ENCODE data around the gene PLEKHM1.

PLEKHM1 gene

DNA sequence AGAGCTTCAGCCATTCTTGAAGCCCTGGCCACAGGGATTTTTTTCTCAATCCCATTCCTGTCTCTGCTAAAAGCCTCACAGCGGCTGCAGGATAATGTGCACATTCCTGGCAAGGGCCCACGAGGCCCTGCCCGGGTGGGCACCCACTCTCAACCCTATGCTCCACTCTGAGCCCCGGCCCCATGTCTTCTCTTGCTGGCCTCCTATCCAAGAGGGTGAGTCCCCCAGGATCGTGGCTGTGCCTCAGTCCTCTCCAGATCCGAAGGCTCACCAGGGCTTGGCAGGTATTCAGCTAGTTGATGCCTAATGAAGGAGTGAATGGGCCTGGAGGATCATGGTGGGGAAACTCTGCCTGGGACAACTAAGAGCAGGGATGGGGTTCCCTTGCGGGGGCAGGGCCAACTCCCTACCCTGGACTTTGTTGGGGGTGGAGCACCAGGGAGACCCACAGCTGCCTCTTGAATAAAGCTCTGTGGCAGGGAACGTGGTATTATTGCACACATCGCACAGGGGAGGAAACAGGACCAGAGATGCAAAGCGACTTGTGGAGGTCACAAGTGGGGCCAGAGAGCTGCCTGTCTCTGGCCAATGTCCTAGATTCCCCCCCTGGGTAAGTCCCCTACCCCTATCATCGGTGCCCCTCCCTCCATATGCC lies 63.2 kb downstream of the PLEKHM1 start:
- no peak for DNase-seq (ENCODE audit: low spot score)

DNA sequence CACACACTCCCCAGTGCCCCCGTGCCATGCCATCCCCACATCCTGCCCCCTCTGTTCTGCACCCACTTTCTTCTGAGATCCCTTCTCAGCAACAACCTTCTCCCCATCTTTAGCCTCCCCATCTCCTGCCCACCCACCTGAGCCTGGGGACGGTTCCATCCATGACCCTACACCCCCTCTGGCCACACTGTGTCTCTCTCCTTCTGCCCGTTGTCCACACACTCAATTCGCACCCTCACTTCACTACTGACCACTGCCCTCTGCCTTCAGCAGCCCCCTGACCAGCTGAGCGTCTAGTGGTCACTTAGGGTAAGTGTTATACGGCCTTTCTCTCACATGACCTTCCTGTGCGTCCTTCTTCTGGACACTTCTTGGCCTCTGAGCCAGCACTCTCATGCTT lies 64.0 kb downstream of the PLEKHM1 start:
- DNase-seq (ENCODE audit: low spot score) = no peak

DNA sequence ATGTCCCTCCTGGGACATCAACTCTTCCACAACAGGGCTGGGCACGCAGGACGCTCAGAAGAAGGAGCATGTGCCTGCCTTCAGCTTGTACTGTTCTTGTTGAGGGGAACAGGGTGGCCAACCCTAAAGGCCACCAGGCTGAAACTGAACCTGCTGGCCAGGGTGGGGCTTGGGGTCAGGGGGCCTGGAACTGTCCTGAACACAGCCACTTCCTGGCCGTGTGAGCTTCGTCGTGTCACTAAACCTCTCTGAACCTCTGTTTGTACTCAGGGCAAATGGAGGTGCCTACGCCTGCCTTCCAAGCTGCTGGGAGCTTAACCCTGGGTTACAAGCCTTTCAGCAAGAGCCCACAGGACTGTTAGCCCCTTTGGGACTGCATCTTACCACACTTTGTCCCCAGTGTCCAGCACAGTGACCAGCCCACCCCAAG lies 64.5 kb downstream of the PLEKHM1 start:
- no peak for DNase-seq (ENCODE audit: low spot score)

DNA sequence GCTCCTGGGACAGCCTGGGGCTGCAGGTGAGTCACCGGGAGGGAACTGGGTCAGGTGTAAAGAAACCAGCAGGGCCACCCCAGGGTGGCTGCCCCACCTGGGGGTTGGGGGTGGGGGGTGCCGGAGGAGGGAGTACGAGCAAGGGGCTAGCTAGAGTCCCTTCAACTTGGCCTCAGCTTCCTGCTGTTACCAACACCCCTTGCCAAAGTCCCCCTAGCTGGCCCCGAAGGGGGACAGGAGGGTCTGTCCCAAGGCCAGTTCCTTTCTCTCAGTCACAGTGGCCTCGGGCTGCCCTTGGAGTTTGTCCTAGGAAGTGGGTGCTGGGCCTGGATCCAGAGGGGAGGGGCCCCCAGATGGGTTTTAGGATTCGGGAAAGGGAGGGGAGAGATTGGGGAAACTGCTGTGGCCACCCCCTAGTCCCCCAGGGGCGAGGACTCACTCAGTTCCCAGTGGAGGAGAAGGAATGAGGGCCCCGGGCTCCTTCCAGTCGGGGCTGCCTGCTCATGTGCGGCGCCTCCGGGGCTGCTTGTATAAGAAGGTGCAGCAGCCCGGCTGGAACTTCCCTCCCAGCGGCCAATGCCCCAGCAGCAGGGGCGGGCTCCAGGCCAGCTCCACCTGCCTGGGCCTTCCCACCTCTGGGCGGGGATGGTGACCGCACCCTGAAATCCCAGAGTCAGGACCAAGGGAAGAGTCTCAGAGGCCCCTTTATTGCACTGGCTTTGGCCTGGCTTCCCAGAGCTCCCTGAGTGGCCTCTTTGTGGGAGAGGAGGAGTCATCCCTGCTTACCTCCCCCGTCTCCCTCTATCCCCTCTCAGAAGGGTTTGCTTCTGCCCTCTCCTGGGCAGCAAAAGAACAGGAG lies 65.2 kb downstream of the PLEKHM1 start:
- DNase-seq (ENCODE audit: low spot score) = peak; percentile 80

DNA sequence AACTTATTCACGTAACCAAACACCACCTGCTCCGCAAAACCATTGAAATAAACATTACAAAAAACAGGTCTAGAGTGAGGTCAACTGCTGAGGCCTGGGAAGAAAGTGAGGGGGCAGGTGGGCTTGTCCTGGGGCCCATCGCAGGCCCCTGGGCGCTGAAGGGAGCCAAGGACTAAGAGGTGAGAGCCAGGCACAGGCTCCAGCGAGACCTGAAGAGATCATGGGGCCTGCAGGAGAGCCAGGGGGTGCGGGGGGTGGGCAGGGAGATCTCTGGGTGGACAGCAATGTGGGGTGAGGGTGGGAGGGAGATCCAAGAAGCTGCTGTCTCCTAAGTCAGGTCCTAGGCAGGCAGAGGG lies 65.8 kb downstream of the PLEKHM1 start:
- no peak for DNase-seq (ENCODE audit: low spot score)

DNA sequence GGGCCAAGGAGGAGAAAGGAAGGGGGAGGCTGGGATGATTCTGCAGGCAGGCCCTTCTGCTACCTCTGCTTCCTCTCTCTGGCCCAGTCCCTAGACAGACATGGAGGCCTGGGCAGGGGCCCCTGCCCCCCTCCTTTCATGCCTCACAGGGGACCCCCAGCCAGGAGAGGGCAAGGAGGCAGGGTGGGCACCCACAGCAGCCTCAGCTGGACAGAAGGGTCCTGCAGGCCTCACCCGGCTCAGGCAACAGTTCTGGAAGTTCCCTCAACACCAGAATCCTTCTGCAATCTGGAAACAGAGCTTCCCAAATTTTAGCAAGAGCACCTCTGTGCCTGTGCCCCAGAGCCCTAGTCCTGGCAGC lies 66.6 kb downstream of the PLEKHM1 start:
- no peak for DNase-seq (ENCODE audit: low spot score)

DNA sequence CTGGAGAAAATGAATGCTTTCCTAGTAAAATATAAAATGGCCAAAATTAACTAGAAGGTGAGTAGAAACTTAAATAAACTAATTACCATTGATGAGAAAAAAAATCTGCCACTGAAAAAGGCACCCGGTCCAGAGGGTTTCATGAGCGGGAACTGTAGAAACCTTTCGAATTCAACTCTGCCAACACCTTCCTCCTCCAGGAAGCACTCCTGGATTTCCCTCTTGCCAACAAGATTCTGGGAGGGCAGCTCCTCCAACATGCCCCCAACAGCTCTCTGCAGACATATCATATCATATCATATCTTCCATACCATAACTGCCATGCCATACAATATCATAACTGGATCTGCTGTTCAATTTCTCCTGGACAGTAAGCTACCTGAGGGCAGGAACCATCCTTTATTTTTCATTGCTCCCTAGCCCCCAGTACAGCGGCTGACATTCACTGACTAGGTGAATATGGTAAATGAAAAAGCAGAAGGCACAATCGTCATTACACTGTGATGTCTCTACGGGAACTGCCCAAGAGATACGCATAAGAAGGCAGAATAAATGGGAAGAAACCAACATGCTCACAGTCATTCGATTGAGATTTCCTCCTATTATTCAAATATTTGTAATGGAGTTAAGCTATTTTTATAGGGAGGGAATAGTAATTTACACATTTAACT lies 67.1 kb downstream of the PLEKHM1 start:
- DNase-seq (ENCODE audit: low spot score) = no peak

DNA sequence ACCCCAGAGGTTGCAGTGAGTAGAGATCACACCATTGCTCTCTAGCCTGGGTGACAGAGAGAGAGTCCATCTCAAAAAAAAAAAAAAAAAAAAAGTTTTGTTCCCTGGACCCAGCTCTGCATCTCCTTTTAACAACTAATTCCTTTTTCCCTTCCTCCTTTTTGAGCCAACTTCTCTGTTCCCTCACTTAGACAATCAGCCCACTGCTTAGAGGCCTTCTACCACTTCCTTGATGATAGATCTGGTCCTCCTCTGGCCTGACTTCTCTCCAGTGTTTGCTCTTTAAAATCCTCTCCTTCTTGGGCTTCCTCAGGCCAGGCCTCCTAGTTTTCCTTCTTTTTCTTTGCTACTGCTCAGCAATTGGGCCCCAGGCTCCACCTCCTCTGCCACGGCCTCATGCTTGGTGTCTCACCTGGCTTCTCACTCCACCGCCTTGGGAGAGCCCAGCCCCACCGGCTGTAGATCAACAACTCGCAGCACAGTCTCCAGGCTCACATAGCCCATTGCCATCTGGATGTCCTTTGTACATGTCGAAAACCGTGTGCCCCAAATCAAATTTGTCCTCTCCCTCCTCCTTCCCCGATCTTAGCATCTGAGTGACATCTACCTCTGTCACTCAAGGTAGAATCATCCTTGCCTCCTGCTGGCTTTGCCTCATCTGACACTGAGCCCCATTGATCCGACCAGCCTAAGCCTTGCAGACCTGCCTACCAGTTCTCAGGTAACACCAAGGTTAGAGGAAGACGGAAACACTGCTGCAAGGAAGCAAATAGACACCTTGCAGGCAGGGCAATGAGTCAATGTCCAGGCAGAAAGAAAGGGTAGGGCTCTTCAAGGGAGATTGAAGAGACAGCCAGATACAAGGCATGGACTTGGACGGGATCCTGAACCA lies 75.3 kb downstream of the PLEKHM1 start:
- no peak for DNase-seq (ENCODE audit: low spot score)

DNA sequence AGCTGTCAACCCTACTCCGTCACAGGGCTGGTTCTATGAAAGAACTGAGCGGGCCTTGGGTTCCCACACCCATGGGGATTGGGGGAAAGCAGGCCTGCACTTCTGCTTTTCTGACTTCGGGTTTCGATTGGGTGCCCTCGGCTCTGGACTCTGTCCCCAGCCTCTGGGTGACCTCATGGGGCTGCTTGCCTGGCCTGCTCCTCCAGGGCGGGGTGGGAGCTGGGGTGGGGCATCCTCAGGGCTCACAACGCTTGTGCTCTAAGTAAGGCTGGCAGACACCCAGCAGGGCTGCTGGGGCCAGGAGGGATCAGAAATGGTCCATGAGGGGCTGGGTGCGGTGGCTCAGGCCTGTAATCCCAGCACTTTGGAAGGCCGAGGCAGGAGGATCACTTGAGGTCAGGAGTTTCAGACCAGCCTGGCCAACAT lies 77.0 kb downstream of the PLEKHM1 start:
- DNase-seq (ENCODE audit: low spot score) = no peak

DNA sequence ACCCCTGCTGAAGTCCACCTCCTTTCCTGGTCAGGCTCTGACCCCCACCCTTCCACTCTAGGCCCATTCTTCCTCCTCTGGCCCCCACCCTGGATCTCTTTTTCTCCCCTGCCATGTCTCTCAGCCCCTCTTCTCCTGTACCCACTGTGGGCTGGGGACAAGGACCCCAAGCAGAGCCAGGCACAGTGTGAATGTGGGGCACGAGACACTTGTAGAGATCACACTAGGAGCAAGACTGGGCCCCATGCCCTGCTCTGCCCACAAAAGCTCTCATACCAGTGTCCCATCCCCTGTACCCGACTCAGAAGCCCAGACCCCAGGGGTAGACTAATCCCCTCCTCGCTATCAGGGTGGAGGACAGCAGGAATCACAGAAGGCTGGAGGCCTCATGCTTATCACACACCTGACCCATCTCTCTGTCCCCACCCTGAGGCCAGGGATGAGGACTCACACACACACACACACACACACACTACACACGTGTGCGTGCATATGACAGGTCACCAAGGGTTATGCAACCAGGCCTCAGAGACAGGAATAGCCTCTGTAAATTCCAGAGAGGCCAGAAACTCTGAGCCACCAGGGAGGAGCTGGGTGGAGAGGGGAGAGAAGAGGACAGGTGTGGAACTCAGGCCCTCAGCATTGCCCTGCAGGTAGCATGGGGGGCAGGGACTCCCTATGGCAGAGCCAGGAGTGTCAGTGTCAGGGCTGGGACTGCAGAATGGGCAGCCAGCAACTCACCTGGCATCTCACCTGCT lies 79.0 kb downstream of the PLEKHM1 start:
- DNase-seq (ENCODE audit: low spot score) = no peak

DNA sequence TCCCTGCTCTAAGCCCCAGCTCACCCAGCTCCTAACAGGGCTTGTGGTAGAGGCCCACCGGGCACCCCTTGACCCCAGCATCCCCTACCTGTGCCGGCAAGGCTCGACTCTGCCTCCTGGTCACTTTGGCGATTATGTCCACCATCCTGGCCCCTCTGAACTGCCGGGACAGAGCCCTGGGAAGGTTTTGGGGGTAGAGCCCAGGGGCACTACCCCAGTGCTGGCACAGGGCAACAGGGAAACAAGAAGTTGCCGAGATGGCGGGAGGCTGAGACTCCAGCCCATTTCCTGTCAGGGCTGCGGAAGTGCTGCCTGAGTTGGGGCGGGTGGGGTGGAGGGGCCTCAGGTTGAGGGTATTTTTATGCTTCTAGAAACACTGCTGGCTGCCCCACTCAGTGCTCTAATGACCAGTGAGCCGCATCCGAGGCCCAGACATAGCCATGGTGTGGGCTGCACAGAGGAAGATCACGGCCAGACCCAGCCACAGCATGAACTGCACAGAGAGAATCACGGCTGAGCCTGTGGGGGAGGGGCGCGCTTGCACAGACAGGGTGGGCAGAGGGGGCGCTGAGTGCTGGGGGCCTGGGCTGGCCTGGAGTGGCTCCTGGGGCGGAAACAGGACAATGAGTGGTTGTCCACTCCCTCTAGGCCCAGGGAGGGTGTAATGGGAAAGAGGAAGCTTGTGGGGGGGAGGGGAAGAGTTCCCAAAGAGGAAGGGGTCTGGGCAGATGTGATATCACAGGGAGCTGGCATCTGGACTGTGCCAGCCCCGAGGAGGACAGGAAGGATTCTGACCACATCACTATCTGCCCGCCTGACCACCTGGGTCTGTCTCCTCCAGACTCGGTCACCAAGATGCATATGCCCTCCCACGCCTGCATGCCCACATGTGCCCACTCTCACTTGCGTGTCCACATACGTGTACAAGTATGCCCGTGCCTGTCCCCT lies 80.1 kb downstream of the PLEKHM1 start:
- no peak for DNase-seq (ENCODE audit: low spot score)

DNA sequence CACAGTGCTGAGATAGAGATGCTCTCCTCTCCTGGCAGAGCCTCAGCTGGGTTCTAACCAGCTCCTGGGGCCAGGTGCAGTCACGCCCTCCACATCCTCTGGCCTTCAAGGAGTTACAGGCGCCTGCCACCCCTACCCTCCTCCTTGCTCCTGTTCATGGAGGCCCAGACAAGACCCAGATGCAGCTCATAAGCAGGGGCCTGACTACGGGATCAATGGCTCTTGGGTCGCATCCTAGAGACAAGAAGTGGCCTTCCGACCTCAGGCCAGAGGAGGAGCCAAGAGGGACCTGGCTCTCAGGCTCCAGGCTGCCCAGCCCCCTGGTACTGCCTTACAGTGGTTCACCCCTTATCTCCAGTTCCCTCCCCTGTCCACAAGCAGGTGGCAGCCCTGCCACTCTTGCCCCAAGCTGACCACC lies 80.9 kb downstream of the PLEKHM1 start:
- no peak for DNase-seq (ENCODE audit: low spot score)

DNA sequence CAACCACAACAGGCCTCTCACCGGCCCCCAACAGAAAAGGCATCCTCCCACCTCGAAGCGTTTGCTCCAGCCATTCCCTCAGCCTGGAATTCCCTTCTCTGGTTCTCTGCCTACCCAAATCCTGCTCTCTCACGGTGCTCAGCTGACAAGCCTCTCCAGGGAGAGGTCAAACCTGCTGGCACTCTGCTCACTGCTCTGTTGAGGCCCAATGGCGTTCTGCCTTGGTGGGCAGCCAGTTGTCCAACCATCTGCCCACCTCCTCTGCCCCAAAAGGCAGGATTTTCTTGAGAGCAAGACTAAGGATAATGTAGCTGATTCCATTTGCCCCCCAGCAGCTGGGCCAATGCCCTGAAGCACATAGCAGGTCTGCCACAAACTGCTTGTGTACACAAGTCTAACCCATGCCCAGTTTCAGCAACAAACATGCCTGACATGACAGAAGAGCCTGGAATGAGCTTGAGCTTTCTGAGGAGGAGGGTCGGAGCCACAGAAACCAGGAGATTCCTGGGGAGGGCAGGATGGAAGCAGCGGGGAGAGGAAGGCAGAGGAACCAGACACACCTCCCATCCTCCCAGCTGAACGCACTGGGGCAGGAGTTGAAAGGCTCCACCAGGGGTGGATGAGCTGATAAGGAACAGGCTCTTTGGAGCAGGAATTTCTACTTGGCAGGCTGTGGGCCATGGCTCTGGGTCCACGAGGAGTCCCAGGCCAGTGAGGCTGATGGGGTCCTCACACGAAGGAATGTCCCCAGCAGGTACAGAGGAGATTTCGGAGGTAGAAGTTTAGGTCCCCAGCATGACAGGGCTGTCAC lies 81.7 kb downstream of the PLEKHM1 start:
- DNase-seq (ENCODE audit: low spot score) = no peak

DNA sequence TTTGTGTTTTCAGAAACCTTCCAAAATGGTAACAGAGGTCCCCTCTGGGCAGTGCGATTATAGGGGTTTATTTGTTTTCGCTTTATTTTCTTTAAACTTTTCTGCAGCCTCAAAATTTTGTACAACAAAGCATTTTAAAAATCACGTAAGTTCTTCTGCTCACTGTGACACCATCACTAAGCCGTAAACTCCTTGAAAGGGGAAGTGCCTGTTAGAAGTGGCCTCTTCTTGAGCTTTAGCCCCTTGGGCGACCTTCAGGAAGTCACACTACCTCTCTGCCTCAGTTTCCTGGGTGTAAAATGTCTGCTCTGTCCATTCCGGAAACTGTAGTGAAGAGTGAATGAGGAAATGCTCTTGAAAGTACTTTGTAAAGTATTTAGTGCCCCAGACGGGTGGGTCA lies 84.4 kb downstream of the PLEKHM1 start:
- DNase-seq (ENCODE audit: low spot score) = no peak

DNA sequence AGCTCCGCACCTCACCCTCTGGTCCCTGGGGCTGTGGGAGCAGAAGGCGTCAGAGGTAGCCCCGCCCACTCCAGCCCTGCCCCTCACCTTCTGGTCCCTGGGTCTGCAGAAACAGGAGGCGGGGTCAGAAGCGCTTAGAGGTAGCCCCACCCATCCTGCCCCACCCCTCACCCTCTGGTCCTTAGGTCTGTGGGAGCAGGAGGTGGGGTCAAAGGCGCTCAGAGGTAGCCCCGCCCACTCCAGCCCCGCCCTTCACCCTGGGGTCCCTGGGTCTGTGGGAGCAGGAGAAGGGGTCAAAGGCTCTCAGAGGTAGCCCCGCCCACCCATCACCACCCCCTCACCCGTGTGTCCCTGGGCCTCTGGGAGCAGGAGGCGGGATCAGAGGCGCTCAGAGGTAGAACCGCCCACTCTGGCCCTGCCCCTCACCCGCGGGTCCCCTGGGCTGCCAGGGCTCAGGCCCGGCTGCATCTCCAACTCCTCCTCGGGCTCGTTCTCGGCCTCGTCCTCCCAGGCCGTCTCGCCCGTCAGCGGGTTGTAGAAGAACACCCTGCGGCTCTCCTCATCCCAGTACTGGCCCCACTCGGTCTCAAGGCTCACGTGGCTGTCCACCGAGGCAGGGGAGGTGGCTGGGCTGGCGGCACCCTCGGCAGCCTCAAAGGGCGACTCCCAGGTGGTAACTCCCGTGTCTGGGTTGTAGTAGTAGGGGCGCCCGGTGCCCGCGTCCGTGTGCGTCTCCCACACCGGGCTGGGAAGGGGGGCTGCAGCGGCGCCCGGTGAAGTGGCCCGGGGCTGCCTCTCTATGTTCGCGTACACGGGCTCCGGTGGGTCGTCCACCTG lies 85.1 kb downstream of the PLEKHM1 start:
- DNase-seq (ENCODE audit: low spot score) = no peak

DNA sequence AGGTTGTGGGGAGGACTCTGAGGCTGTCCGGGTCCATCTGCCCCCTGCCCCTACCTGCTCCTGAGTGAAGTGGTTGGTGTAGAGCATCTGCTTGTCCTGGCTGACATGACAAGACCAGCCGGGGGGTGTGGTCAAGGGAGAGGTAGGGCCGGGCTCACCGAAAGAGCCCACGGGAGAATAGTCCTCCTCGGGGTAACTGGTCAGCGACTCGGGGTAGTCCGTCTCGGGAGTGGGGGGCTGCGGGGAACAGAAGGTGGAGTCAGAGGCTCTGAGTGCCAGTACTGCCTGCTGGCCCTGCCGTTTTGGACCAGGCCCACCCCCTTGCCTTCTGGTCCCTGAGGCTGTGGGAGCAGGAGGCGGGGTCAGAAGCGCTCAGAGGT lies 85.7 kb downstream of the PLEKHM1 start:
- DNase-seq (ENCODE audit: low spot score) = no peak

DNA sequence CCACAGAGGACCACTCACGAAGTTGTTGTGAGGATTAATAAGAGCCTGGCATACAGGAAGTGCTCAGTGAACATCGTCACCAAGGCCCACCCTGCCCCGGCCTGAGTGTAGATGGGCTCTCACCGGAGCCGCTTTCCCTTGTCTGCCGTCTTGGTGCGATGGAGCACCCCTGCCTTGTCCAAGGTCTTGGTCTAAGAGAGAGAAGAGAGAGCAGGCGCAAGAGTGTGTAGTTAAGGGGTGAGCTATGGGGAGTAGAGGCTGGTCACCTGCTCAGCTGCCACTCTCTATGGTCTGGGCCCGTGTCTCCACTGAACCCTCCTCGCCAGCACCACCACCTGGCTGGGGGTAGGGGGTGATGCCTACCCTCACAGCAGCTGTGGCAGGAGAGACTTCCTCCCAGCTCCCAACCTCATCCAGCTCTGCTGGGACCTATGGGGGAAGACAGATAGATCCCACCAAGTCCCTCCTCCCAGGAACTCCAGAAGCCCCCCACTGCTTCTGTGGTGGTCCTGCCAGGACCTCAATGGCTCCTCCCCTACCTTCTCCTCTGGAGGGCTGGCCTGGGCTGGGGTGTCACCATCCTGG lies 86.5 kb downstream of the PLEKHM1 start:
- DNase-seq (ENCODE audit: low spot score) = no peak

DNA sequence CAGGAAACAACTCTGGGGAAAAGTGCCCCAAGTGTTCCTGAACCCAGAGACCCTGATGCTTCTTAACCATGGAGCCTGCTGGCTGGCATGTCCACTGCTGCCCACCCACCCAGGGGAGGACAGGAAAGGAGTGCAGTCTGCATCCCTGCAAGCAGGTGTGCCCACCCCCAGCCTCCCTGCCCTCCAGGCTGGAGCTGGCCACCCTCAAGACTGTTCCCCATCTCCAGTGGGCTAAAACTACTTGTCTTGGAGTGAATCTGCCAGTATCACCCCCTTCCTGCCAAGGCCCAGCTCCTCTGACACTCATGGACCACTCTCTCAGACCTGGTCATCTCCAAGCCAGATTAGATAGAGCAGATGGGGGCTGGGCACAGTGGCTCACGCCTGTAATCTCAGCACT lies 87.6 kb downstream of the PLEKHM1 start:
- no peak for DNase-seq (ENCODE audit: low spot score)
